WTC11 (cell line): ENCODE results near the gene ENO1. TPM values are rescaled to one million over a fixed set of nuclear protein-coding genes. Genes with fewer than 3 reads are reported as not detected.

Experiments used
- ATAC-seq: fragments of 200-7000 bp; cut with Tn5 transposase; 2 replicates; pipeline ENCODE4 v1.10.0; 2021; ENCODE audit warnings: mild to moderate bottlenecking, moderate library complexity
- CTCF ChIA-PET: fragments of 300-600 bp; sonication (Branson Sonifier 250); formaldehyde crosslinking; loops from one replicate; lab custom pipeline; 2021; ENCODE audit warnings: antibody characterized with exemption; lab: Charles Lee
- POLR2A ChIA-PET: fragments of 350-600 bp; sonication (Branson Sonifier 250); formaldehyde crosslinking; loops from one replicate; lab custom pipeline; 2021; ENCODE audit warnings: antibody characterized with exemption; lab: Charles Lee
- DNase-seq: peaks from one replicate; pipeline ENCODE4 v3.0.0; 2021; ENCODE audit warnings: low spot score
- H3K27ac Mint-ChIP-seq: 2 replicates; pipeline ENCODE4 v1.8.0; 2021; ENCODE audit warnings: mixed read lengths
- H3K27me3 Mint-ChIP-seq: 2 replicates; pipeline ENCODE4 v1.8.0; 2021; ENCODE audit warnings: low read depth, mild to moderate bottlenecking, moderate library complexity, mixed read lengths
- H3K36me3 Mint-ChIP-seq: 2 replicates; pipeline ENCODE4 v1.8.0; 2021; ENCODE audit warnings: mixed read lengths
- H3K4me1 Mint-ChIP-seq: 2 replicates; pipeline ENCODE4 v1.8.0; 2022; ENCODE audit warnings: mixed read lengths
- H3K4me3 Mint-ChIP-seq: 2 replicates; pipeline ENCODE4 v1.8.0; 2021; ENCODE audit warnings: mild to moderate bottlenecking, moderate library complexity, mixed read lengths
- H3K9me3 Mint-ChIP-seq: 2 replicates; pipeline ENCODE4 v1.8.0; 2021; ENCODE audit warnings: mixed read lengths
- ARID4B ChIP-seq: sonication (generic); formaldehyde crosslinking; IDR thresholded peaks from 2 replicates; pipeline ENCODE4 v1.8.0; 2023; ENCODE audit warnings: missing genetic modification reagents, mild to moderate bottlenecking, borderline replicate concordance
- ATF2 ChIP-seq: sonication (generic); formaldehyde crosslinking; IDR thresholded peaks from 2 replicates; pipeline ENCODE4 v1.8.1; 2022; ENCODE audit warnings: low read depth, missing genetic modification reagents, borderline replicate concordance
- E2F1 ChIP-seq: sonication (generic); formaldehyde crosslinking; IDR thresholded peaks from 2 replicates; pipeline ENCODE4 v1.8.0; 2022; ENCODE audit warnings: mild to moderate bottlenecking, missing genetic modification reagents
- ETV6 ChIP-seq: sonication (generic); formaldehyde crosslinking; IDR thresholded peaks from 2 replicates; pipeline ENCODE4 v1.8.1; 2022; ENCODE audit warnings: mild to moderate bottlenecking, missing genetic modification reagents
- FOXP4 ChIP-seq: sonication (generic); formaldehyde crosslinking; IDR thresholded peaks from 2 replicates; pipeline ENCODE4 v1.8.0; 2022; ENCODE audit warnings: mild to moderate bottlenecking, missing genetic modification reagents
- MAX ChIP-seq: sonication (generic); formaldehyde crosslinking; IDR thresholded peaks from 2 replicates; pipeline ENCODE4 v1.8.0; 2022; ENCODE audit warnings: mild to moderate bottlenecking, missing genetic modification reagents
- MYBL2 ChIP-seq: sonication (generic); formaldehyde crosslinking; IDR thresholded peaks from 2 replicates; pipeline ENCODE4 v1.8.1; 2023; ENCODE audit warnings: mild to moderate bottlenecking, moderate library complexity, missing genetic modification reagents
- TEAD1 ChIP-seq: sonication (generic); formaldehyde crosslinking; IDR thresholded peaks from 2 replicates; pipeline ENCODE4 v1.8.0; 2022; ENCODE audit warnings: mild to moderate bottlenecking, missing genetic modification reagents
- ZNF232 ChIP-seq: sonication (generic); formaldehyde crosslinking; IDR thresholded peaks from 2 replicates; pipeline ENCODE4 v1.8.0; 2022; ENCODE audit warnings: mild to moderate bottlenecking, missing genetic modification reagents
- ZNF281 ChIP-seq: sonication (generic); formaldehyde crosslinking; IDR thresholded peaks from 2 replicates; pipeline ENCODE4 v1.8.0; 2023; ENCODE audit warnings: mild to moderate bottlenecking, missing genetic modification reagents
- ZNF423 ChIP-seq: fragments of 250-450 bp; sonication (Bioruptor Pico); IDR thresholded peaks from 2 replicates; pipeline ENCODE4 v2.1.2; 2022; ENCODE audit warnings: mild to moderate bottlenecking, moderate library complexity
- ZNF512 ChIP-seq: sonication (generic); formaldehyde crosslinking; IDR thresholded peaks from 2 replicates; pipeline ENCODE4 v1.8.1; 2022; ENCODE audit warnings: missing genetic modification reagents, borderline replicate concordance
- ZNF532 ChIP-seq: fragments of 250-450 bp; sonication (Bioruptor Pico); IDR thresholded peaks from 2 replicates; pipeline ENCODE4 v1.9.0; 2021; ENCODE audit warnings: mild to moderate bottlenecking, borderline replicate concordance
- ZNF671 ChIP-seq: fragments of 250-450 bp; sonication (Bioruptor Pico); IDR thresholded peaks from 2 replicates; pipeline ENCODE4 v1.8.0; 2021; ENCODE audit warnings: mild to moderate bottlenecking
- total RNA-seq: library from RNA; stranded (reverse); gene quantifications from 3 replicates; pipeline ENCODE4 v1.2.3, GENCODE V29; 2021

Gene ENO1
- total RNA-seq, 1 experiment from 2014 or later = 1,978 TPM

- H3K27me3 Mint-ChIP-seq = no peaks in the 10 kb centered on the region; the same call in 1 of the 2 replicates
- peaks cover 74% of the 10 kb centered on the region for H3K4me1 Mint-ChIP-seq
- ChIA-PET CTCF (interaction anchor here (0.5 to 1.5 kb wide), 6 partner anchors 11 to 413 kb away, joined by 3 to 11 read pairs (median 6); no protein-coding TSS in a partner anchor), POLR2A (interaction anchor here (0.7 kb wide), 1 partner anchor 82 kb away, joined by 7 read pairs; no protein-coding TSS in a partner anchor)
- TF ChIP-seq ZNF281 (CRISPR knock-in tag) = peak; percentile 66; the same call in 1 of the 2 replicates
- TF ChIP-seq TEAD1 (CRISPR knock-in tag) = peak; percentile 74; the same call in 1 of the 2 replicates
- 0 out of 2 replicates have a peak, but pooled peaks have one; percentile 56 for TF ChIP-seq ZNF671 (CRISPR knock-in tag)
- peak; percentile 74 for TF ChIP-seq ZNF423
- TF ChIP-seq ETV6 (CRISPR knock-in tag) = peak; percentile 73; the same call in 1 of the 2 replicates
- no peak for TF ChIP-seq MYBL2 (CRISPR knock-in tag)
- no peak for TF ChIP-seq ATF2 (CRISPR knock-in tag)
- no peak for TF ChIP-seq ZNF232 (CRISPR knock-in tag)
- no peak for TF ChIP-seq FOXP4 (CRISPR knock-in tag)
- TF ChIP-seq ZNF512 (CRISPR knock-in tag) = no peak
- TF ChIP-seq E2F1 = no peak
- ATAC-seq = peak; percentile 71
- peaks cover 91% of the 10 kb centered on the region for H3K36me3 Mint-ChIP-seq
- H3K4me3 Mint-ChIP-seq = peak overlapping the region; percentile 92
- peak; percentile 66 for DNase-seq
- no peaks in the 10 kb centered on the region for H3K9me3 Mint-ChIP-seq
- peak overlapping the region; percentile 87 for H3K27ac Mint-ChIP-seq
These were observed 4.8 kb downstream of the ENO1 start for GRCh38 chr1:8873506-8874229.

- ChIA-PET CTCF (interaction anchor here (0.5 to 1.5 kb wide), 5 partner anchors 11 to 395 kb away, joined by 3 to 11 read pairs (median 7); no protein-coding TSS in a partner anchor), POLR2A (no interaction called here)
- Mint-ChIP-seq H3K4me3 (peak overlapping the region; percentile 92), H3K27ac (peak overlapping the region; percentile 87), H3K4me1 (peaks cover 78% of the 10 kb centered on the region), H3K36me3 (peaks cover 95% of the 10 kb centered on the region), H3K9me3 (no peaks in the 10 kb centered on the region), H3K27me3 (no peaks in the 10 kb centered on the region; the same call in 1 of the 2 replicates)
- no peak for DNase-seq
- ATAC-seq = no peak
- TF ChIP-seq ARID4B (CRISPR knock-in tag) (no peak), MAX (CRISPR knock-in tag) (0 out of 2 replicates have a peak, but pooled peaks have one; percentile 19), ZNF532 (CRISPR knock-in tag) (no peak)
These were observed 5.5 kb downstream of the ENO1 start for GRCh38 chr1:8873001-8873400.
